Stimulated activated naive CD8-positive, alpha-beta T cell treated with anti-CD3 and anti-CD28 coated beads, Interleukin-15, Interleukin-2, amounts not matched to agents 100 U/mL and 50 U/mL, for 24 hours (primary cell): ENCODE results near the gene FH.
A peak's percentile ranks its signal among the peaks of the same experiment; 100 is the strongest.

Experiments
- ATAC-seq: fragments of 150-1000 bp; cut with Tn5 transposase; one replicate; pipeline ENCODE4 v1.10.0; 2021
- DNase-seq: peaks from one replicate; pipeline ENCODE4 v3.0.0; 2021

Gene FH

DNA sequence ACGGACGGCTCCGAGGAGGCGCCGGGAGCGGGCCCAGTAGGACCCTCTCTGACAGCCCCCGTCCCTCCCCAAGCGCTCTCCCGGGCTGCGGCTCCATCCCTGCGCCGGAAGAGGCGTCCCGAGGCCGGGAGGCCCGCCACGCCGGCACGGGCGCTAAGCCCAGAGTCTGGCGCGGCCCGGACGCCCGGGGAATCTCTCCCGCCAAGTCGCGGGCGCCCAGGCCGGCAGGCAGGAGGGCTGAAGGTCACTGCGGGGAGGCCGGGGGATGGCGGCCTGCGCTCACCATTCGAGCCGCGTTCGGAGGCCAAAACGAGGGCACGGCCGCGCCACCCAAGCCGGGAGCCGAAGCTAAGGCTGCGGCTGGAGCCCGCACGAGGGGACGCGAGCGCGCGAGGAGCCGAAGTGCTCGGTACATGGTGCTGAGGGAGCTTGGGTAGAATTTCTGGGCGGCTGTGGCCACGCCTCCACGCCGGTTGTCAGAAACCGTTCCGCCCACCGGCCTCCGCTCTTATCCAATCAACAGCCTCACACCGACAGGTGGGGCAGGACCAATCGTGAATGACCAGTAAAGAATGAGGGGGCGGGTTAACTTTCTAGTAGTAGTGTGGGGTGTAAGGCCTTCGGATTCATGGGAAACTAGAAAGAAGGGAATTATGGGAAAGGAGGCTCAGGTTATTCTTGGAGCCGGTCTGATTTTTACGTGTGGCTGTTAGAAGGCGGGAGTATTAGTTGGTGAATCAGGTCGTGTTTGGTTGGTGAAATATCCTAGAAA lies at the start of gene FH:
Gene FH, minus strand, starts transcription at position 448 of the 772 bp plus-strand sequence. Its CDS starts 33 bp downstream, at position 415.
- DNase-seq (peak; percentile 91), ATAC-seq (peak; percentile 98)

DNA sequence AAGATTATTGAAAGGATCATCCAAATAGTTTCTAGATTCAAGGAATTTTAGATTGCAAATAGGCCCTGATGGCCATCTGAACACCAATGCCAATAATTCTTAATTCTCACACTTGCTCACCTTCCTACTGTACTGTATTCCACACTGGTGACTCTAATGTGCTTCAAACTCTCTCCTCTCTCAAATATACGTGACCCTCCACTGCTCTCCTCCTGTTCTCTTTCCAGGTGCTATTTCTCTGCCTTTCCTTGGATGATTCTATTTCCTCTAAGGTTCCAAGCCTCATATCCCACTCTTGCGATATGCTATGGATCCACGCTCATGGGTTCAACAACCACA lies 41.3 kb upstream of the FH start:
- DNase-seq = no peak
- no peak for ATAC-seq

DNA sequence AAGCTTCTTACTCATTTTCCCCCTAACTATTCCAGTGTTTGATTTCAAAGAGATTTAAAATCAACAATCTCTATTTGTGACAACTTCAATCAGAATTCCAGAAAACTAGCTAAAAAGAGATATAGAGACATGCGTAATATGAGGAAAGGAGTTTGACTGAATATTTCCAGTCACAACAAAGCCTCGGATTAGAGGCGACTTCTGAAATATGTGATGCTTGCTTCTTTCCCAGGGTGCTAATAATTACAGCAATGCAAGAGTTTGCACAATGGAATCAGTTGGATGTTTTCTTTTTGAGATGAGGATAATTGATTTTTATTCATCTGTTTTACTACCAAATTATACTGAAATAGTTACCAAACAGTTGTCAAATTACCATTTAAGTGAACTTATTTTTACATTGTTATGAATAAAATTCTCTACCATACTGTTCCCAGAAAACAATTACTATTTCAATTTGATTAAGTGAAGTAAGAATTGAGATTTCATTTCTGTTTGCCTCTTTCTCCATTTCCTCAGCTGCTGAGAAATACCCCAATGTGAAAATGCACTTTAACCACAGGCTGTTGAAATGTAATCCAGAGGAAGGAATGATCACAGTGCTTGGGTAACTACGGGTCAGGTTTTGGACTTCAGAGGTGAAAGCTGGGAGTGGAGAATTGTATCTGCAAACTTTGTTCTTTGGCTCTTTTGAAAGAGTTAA lies 40.7 kb upstream of the FH start:
- DNase-seq (no peak), ATAC-seq (no peak)

DNA sequence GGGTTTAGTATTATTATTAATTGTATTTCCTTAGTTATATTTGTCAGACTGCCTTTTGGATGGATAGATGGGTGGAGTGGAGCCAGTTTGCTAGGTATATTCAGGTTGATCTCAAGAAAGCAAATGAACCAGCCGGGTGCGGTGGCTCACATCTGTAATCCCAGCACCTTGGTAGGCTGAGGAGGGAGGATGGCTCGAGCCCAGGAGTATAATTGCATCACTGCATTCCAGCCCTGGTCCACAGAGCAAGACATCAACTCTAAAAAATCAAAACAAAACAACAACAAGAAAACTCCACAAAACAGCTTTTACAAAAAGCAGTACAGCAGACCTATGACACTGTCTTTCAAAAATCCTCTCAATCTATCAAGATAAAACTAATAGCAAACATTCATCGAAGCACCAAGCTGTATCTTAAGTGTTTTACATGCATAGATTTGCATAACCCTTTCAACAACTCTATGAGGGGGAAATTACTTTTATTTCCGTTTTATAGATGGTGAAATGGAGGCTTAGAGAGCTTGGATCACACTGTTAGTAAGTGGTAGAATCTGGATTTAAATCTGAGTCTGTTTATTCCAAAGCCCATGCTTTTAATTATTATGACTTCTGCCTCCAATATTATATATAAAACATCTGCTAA lies 38.1 kb upstream of the FH start:
- no peak for ATAC-seq
- DNase-seq = no peak

DNA sequence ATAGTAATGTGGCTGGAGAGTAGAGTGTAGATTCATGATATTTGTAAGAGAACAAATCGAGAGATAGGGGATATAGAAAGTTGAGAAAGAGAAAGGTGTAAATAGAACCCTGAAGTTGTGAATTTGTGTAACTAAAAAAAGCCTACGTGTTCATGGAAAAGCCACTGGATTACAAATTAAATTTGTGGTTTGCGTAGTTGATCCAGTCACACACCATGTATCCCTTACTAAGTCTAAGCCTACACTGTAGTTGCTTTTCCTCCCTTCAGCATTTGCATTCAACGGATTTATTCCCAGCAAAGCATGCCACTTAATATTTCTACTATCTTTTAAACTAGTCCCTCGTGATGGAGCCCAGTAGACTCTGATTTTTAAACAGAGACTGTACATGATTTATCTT lies 37.5 kb upstream of the FH start:
- no peak for DNase-seq

DNA sequence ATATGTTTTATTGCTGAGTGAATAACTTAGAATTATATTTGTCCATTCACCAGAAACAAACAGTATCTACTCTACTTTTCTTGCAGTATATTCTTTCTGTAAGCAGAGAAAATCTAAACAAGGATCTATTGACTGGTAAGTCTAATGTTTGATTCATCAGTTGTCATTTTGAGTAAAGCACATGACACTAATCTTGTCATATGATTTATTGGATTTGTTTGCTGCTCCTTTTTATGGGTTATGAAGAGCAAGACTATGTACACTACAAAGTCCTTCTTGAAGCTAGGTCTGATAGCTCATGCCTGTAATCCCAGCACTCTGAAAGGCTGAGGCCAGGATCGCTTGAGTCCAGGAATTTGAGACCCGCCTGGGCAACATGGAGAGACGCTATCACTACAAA lies 36.0 kb upstream of the FH start:
- DNase-seq = no peak
- no peak for ATAC-seq

More for the DNA sequence above, 37.5 kb upstream of the FH start:
- no peak for ATAC-seq

DNA sequence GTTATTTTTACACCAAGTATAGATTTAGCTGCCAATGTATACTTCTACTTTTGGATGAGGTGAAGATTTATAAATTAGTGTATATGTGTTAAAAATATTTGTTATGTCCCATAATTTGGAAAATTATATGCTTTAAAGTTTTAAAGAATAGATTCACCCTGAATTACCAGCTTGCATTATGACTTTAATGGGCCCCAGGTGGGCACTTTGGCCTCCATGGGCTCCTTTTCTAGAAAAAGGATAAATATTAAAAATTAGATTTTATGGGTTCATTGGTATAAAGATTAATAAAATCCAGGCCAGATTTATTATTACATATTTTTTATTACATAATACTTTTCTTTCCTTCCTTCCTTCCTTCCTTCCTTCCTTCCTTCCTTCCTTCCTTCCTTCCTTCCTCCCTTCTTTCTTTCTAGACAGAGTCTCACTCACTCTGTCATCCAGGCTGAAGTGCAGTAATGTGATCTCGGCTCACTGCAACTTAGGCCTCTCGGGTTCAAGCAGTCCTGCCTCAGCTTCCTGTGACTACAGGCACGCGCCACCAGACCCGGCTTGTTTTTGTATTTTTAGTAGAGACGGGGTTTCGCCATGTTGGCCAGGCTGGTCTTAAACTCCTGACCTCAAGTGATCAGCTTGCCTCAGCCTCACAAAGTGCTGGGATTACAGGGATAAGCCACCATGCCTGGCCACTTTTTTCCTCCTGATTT lies 34.5 kb upstream of the FH start:
- no peak for ATAC-seq
- no peak for DNase-seq

DNA sequence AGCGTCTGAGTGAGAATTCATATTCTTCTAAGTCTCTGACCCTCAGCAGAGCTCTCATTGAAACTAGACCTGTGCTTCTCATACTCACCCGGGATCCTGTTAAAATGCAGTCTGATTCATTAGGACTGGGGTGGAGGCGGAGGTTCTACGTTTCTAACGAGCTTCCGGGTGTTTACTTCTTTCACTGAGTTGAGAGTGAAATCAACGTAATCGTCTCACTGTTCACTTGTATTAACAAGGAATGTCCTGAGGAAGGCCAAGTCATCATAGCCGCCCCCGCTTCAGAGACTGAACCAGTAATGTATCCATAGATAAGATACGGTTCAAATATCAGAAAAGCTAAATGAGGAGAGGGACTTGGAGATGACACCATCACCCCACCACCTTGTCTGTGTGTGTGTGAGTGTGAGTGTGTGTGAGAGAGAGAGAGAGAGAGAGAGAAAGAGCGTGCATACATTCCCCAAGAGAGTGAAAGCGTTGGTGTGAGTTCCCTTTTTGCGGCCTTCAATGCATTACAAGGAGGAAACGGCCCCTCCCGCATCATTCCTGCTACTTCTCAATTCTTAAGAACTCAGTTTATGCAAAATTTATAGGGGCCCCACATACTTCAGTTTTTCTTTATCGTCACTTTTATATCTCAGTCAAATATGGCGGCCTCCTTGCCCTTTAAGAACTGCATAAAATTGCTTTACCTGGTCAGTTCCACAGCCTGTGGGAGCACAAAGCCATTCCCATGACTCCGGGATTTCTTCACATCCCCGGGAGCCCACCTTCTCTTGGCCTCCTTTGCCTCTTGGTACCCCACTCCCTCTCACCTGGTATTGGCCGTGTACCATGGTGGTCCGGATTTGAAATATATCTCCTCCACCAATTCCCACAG lies 32.4 kb upstream of the FH start:
- peak; percentile 38 for DNase-seq
- ATAC-seq = peak; percentile 87

DNA sequence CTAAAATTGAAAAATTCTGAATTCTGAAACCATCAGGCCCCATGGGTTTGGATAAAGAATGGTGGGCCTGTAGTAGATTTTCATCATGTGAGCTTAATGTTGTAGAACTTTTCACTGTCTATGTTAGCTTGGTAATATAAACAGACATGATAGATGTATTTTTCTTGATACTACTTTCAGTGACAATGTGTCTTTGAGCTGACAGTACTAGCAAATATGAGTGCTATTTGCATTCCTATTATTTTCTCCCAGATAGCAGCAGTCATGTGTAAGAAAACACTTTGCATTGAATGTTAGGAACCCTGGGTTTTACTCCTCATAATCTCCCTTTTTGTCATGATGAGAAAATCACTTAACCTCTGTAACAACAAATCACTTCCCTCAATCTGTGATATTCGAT lies 30.8 kb upstream of the FH start:
- ATAC-seq = no peak

DNA sequence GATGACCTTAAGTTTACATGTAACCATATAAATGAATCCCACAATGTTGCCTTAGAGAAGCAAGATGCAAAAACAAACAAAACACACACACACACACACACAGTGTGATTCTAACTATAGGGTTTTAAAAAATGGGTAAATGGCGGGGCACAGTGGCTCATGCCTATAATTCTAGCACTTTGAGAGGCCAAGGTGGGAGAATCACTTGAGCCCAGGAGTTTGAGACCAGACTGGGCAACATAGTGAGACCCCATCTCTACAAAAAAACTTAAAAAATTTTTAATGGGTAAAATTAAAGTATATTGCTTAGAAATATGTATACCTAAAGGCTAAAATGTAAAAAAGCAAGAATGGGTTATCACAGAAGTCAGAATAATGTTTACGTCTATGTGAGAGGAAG lies 28.5 kb upstream of the FH start:
- DNase-seq (no peak), ATAC-seq (no peak)

More for the DNA sequence above, 30.8 kb upstream of the FH start:
- DNase-seq = no peak

DNA sequence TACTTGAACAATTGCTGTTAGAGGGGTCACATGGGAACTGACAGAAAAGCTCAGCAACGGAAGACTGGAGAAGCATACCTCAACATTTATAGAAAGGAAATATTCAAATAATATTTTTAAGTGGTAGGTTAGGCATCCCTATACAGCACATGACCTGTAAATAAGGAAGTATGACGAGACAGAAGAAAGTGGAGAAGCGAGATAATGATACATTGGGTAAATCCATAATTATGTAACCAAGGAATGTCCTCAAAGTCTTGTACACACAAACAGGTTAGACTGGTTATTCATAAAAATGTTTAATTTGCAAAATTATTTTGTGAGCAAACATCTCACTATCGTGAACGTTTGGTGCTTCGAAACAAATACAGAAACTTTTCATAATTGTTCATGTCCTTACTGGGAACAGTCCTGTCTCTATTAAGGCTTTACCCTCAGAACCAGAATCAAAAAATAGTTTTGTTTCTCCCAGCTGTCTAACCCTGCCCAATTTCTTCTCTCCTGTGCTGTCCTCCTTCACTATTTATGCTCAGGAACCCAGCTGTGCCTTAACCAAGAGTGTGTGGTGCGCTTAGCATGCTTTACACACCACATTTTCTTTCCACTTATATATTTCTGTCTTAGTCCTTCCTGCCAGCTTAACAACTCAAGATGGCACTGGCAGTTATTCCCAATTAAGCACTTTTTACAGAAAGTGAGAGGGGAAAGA lies 22.8 kb upstream of the FH start:
- DNase-seq (no peak), ATAC-seq (no peak)

DNA sequence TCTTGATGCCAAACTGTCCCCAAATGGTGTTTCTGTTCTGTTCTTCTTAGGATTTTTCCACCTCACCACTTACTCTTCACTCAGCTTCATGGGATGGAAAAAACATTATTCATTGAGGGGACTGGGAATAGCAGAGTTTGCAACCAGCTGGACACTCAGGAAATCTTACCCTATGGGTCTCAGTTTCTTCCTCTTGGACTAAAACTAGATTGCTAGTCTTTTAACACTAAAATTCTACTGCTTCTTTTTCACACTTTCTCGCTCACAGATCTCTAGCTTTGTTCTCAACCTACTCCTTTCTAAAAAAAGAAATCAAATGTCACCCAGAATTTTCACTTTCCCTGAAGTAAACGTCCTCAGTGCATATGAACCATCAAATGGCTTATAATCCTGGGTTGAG lies 17.4 kb upstream of the FH start:
- ATAC-seq (no peak), DNase-seq (no peak)

DNA sequence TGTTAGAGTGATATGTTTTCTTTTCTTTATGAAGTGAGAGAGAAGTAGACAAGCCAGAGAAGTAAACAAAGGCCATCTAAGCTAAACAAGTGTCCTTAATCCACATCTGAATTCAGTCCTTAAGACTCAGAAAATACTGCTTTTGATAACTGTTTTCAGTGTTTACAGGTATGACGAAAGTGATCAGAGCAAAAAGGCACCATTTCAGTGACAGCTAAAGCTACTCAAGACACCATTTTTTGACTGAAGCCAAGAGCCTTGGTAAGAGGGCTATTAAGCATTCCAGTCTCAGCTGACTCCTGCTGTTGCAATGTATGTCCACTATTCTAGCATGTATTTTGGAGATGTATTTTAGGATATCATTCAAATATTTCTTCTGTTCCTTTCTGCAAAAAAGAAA lies 16.7 kb upstream of the FH start:
- DNase-seq (no peak), ATAC-seq (no peak)

DNA sequence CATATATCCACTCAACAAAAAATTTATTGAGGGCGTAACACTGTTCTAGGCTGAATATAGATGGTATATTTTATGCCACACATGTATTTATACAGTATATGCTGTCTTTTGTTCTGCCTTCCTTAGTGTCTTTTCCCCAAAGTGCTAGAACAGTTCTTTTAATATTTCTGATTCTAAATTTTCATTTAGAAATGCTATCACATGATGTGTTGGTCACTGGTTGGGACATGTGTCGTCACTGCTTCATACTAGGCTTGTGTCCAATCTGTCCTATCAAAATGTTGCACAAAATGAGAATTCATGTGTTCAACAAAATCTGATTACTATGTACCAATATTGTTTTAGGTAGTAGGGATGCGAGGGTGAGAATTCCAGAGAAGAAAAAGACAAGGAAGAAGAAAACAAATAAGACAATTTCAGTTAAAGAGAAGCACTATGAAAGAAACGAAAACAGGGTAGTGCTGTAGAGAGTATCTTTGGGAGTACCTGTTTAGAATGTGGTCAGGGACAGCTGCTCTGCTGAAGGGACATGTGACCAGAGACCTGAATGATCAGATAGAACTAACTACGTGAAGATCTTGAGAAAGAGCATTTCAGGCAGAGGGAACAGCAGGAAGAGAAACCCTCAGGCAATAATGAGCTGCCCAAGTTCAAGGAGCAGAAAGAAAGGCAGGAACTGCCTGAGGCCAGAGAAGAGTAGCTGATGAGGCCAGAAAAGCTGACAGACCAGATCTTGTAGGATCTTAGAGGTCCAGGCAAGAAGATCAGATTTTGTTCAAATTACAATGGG lies 14.0 kb upstream of the FH start:
- DNase-seq (no peak), ATAC-seq (no peak)

DNA sequence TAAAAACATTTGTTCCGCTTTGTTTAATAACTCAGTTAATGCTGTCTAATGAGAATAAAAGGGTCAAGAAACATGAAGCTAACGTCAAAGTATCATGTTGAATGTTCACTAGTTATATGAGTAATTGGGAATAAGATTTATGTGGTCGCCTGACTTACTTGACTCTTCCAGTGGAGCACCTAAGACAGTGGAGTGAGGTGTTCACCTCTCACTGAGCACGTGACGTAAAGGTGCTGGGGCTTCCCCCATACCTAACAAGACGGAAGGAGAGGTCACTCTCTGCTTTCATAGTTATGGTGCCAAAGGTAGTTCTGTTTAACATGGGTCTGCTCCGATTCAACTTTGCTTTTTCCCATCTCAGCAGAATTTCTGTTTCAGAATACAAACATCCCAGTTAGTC lies 13.3 kb upstream of the FH start:
- peak; percentile 19 for DNase-seq
- ATAC-seq = peak; percentile 57

DNA sequence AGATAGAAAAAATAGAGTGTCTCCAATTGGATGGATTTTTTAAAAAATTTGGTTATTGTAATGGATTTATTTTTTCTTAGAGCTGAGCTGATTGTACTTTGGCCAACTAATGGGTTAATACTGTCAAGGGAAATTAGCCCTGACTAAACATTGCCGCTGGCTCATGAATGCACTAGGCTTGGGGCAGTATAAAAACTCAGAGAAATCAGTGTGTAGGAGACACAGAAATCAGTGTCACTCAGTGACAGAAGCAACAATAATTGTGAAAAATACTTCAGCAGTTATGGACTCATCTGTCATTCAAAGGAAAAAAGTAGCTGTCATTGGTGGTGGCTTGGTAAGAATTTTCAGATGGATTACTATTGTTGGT lies 12.6 kb upstream of the FH start, which contains the start of gene KMO:
Gene KMO, plus strand, starts transcription at position 217 of the 370 bp plus-strand sequence. Its CDS starts 67 bp downstream, at position 284.
- ATAC-seq (peak; percentile 39), DNase-seq (no peak)

DNA sequence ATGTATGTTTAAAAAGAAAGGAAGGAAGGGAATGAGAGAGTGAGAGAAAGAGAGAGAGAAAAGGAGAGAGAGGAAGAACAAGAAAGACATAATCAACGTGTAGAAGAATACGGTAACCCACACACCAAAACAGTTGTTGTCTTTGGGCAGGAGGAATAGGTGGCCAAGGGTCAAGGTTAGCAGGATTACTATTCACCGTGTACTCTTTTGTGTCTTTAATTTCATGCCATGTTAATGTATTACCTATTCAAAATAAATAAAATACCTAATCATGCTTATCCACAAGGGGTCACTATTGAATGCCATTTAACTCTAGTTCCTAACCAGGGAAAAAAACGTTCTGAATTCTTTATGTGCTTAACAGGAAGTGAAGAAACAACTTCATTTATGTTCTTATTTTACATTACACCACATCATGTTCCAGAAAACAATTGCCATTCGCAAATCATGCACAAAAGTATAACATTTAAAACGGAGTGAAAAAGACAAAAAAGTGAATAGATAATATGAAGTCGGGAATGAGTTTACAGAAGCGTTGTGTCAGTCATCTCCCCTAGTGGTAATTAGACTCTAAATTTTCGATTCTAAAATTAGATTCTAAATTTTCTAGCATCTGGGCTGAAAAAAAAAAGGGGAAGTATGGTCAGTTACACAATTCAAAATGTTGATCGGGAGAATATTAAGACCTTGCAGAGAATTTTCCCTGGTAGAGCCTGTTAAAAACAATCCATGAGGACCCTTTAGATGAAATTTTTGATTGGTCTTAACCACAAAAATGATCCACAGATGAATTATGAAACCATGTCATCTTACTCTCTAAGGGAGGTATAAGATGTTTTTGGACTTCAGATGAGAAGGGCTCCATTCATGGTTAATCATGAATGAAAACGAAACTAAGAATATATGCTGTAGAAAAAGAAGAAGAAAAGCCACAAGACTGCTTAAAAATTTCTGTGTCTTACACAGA lies 11.9 kb upstream of the FH start:
- DNase-seq (no peak), ATAC-seq (peak; percentile 68)

DNA sequence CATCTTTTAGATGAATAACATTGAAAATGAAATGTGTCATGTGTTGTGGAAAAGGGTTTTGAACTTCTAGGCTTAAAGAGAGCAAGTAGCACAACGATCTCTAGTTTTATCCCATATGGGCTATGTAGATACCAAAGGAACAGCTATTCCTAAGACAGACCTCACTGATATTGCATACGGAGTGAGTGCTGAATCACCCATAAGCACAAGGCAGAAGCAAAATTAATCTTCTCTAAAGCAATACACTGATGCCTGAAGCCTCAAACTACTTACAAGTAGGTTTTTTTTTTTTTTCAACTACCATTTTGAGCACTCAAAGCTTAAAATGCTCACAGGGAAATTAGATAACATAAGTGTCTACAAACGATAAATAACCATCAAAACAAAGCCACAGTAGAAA lies 7.6 kb upstream of the FH start:
- DNase-seq = no peak
- ATAC-seq = no peak

DNA sequence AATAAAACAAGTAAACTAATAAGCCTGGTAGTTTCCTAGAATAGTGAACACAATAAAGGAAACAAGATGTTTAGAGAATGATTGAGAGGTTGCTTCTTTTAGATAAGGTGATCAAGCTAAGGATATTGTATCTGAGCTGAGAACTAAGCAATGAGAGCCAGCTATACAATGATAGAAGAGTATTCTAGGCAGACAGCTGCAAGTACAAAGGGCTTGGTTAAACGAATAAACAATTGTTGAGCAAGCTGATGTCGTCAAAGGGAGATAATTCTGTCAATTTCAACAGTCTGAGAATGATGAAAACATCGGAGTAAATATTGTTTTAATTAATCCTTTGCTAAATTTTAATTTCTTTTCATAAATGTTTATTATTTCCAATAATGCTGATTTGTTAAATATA lies 5.5 kb upstream of the FH start:
- ATAC-seq = no peak

More for the DNA sequence above, 5.5 kb upstream of the FH start:
- no peak for DNase-seq
